GM18870 (cell line): ENCODE results near the gene CD48.

ENCODE experiments used
- ATAC-seq: cut with Tn5 transposase; IDR thresholded peaks from one replicate; pipeline ENCODE4 v1.9.1; 2021; ENCODE audit warnings: moderate library complexity; ENCODE audit not compliant: unreplicated experiment

Gene CD48

GRCh38 chr1:160680399-160680798, 31.2 kb downstream of the CD48 start:
- no peak for ATAC-seq

- ATAC-seq: no peak
Measured at GRCh38 chr1:160679893-160680292, 31.7 kb downstream of the CD48 start.

GRCh38 chr1:160676869-160677597, 34.6 kb downstream of the CD48 start:
- no peak for ATAC-seq

- peak; percentile 52 for ATAC-seq
Measured at GRCh38 chr1:160675641-160676410, 35.8 kb downstream of the CD48 start.

- no peak for ATAC-seq
Measured at GRCh38 chr1:160674415-160674814, 37.2 kb downstream of the CD48 start.

GRCh38 chr1:160672789-160673695, 38.6 kb downstream of the CD48 start:
- no peak for ATAC-seq

- ATAC-seq: no peak
Measured at GRCh38 chr1:160671603-160672517, 39.8 kb downstream of the CD48 start.

GRCh38 chr1:160670701-160671100, 40.9 kb downstream of the CD48 start:
- no peak for ATAC-seq

GRCh38 chr1:160669802-160670201, 41.8 kb downstream of the CD48 start:
- ATAC-seq: no peak

- ATAC-seq: no peak
Measured at GRCh38 chr1:160669276-160669675, 42.3 kb downstream of the CD48 start.

GRCh38 chr1:160667896-160668295, 43.7 kb downstream of the CD48 start:
- ATAC-seq: no peak

- ATAC-seq: no peak
Measured at GRCh38 chr1:160666079-160666442, 45.6 kb downstream of the CD48 start.

GRCh38 chr1:160665330-160666078, 46.1 kb downstream of the CD48 start:
- no peak for ATAC-seq

GRCh38 chr1:160664573-160665051, 47.0 kb downstream of the CD48 start:
- ATAC-seq: peak; percentile 59

- no peak for ATAC-seq
Measured at GRCh38 chr1:160662910-160663309, 48.7 kb downstream of the CD48 start.

GRCh38 chr1:160659566-160659965, 52.1 kb downstream of the CD48 start:
- ATAC-seq: no peak

GRCh38 chr1:160658814-160659193, 52.8 kb downstream of the CD48 start:
- no peak for ATAC-seq

GRCh38 chr1:160658162-160658813, 53.3 kb downstream of the CD48 start:
- ATAC-seq: no peak

GRCh38 chr1:160657250-160657781, 54.3 kb downstream of the CD48 start:
- no peak for ATAC-seq
